ENCODE results near the gene GRK5. TPM values are rescaled to one million over a fixed set of nuclear protein-coding genes. Genes with fewer than 3 reads are reported as not detected.

The GRK5 gene
- total RNA-seq, 1 experiment from 2014 or later: 1.2 TPM

GRCh38 chr10:119269737-119270136, 62.4 kb downstream of the GRK5 start:
- Histone ChIP-seq H4K20me1 (ENCODE audit: control insufficient read depth, insufficient read depth, insufficient read length) (no peaks in the 10 kb centered on the region), H3T11ph (ENCODE audit: low read length) (no peak overlapping the region), H2BK20ac (ENCODE audit: low read depth, low read length, poor library complexity, severe bottlenecking) (no peak overlapping the region), H3K4me1 (ENCODE audit: insufficient read depth, low read length) (0 out of 2 replicates have a peak, but pooled peaks cover 1% of the 10 kb centered on the region), H3K79me1 (ENCODE audit: insufficient read depth, low read depth, low read length, poor library complexity, severe bottlenecking) (no peaks in the 10 kb centered on the region), H3K4ac (ENCODE audit: low read depth, low read length) (no peak overlapping the region), H2BK15ac (ENCODE audit: low read depth, low read length) (no peak overlapping the region), H2BK12ac (ENCODE audit: insufficient read length, low read depth, low read length) (no peak overlapping the region), H2BK5ac (ENCODE audit: insufficient read length, low read length) (no peak overlapping the region), H3K18ac (ENCODE audit: insufficient read length, low read depth, low read length) (no peak overlapping the region), H3K9me3 (ENCODE audit: control insufficient read depth, low read depth, low read length) (no peaks in the 10 kb centered on the region), H4K8ac (replicated peaks; ENCODE audit: insufficient read length, low read depth, low read length) (no peak overlapping the region), H3K79me2 (ENCODE audit: insufficient read depth, low read length) (no peaks in the 10 kb centered on the region), H3K56ac (ENCODE audit: insufficient read length, low read depth, low read length) (no peak overlapping the region), H2AFZ (ENCODE audit: low read length) (no peak overlapping the region), H3K27me3 (ENCODE audit: insufficient read depth, low read length) (no peaks in the 10 kb centered on the region), H3K23ac (ENCODE audit: insufficient read length, low read depth, low read length) (no peak overlapping the region), H2AK5ac (ENCODE audit: insufficient read length, low read length) (no peak overlapping the region), H3K9ac (ENCODE audit: extremely low read depth, insufficient read length, low read length) (no peak overlapping the region), H3K4me2 (ENCODE audit: insufficient read depth, insufficient read length, low read length) (no peak overlapping the region), H3K27ac (ENCODE audit: insufficient read length, low read depth, low read length) (no peak overlapping the region), H3K14ac (ENCODE audit: insufficient read depth, low read length) (no peak overlapping the region), H4K91ac (ENCODE audit: insufficient read length, low read depth, low read length) (no peak overlapping the region), H2BK120ac (ENCODE audit: low read depth, low read length, poor library complexity, severe bottlenecking) (no peak overlapping the region), H4K5ac (ENCODE audit: insufficient read length, low read depth, low read length) (no peak overlapping the region), H3K23me2 (ENCODE audit: insufficient read length, low read depth, low read length, poor library complexity, severe bottlenecking) (no peaks in the 10 kb centered on the region)
- no peaks in the 10 kb centered on the region for H3K36me3 Mint-ChIP-seq (ENCODE audit: insufficient read depth in 1 of 3, low read depth in 3 of 3)
- DNase-seq: no peak
- H3K27me3 Mint-ChIP-seq (ENCODE audit: low read depth): no peaks in the 10 kb centered on the region; the same call in 1 of the 2 replicates
- no peak for TF ChIP-seq CTCF (conservative IDR thresholded peaks at IDR 0.05)
- peaks cover 14 to 15% of the 10 kb centered on the region in 2 experiments for H3K4me1 Mint-ChIP-seq
- no peaks in the 10 kb centered on the region for H3K9me3 Mint-ChIP-seq
- no peak overlapping the region for H3K27ac Mint-ChIP-seq
- H3K4me3 Mint-ChIP-seq: no peak overlapping the region
- WGBS (ENCODE audit: extremely low coverage, insufficient read length, low lambda C conversion rate): no CpG with 5 or more reads among the region's 3 CpGs

All from H9 (cell line).